Coronary artery (tissue), 2 donors: ENCODE data around the gene PKM.
"Not testable (repeated sequence)": the region's sequence is repeated elsewhere in the genome, so short reads cannot be mapped to it uniquely, and the experiment has no call there.

Experiments
- DNase-seq: peaks from one replicate; pipeline ENCODE4 v3.0.0-alpha.2; 2017; ENCODE audit warnings: low spot score
- H3K27ac ChIP-seq, 2 donors: fragments of 200-600 bp; sonication (generic); one replicate each; pipeline ENCODE4 v1.5.1; 2016 to 2019
- H3K4me3 ChIP-seq: fragments of 200-600 bp; sonication (generic); 2 replicates; pipeline ENCODE4 v1.5.1; 2016; ENCODE audit warnings: mild to moderate bottlenecking, moderate library complexity
- CTCF ChIP-seq: fragments of 200-600 bp; sonication (generic); IDR thresholded peaks from one replicate; pipeline ENCODE4 v1.5.1; 2019; ENCODE audit warnings: antibody characterized with exemption

PKM gene

GRCh38 chr15:72173401-72173800 is 57.6 kb downstream of the PKM start:
- no peak for TF ChIP-seq CTCF
- DNase-seq: no peak
- Histone ChIP-seq H3K4me3 (no peak overlapping the region), H3K27ac (no peak overlapping the region)

- Histone ChIP-seq H3K27ac (no peak overlapping the region), H3K4me3 (no peak overlapping the region)
- no peak for TF ChIP-seq CTCF
- no peak for DNase-seq
Observed at GRCh38 chr15:72172796-72173195, 58.2 kb downstream of the PKM start.

- DNase-seq, H3K27ac ChIP-seq, H3K4me3 ChIP-seq: not testable (repeated sequence)
Observed at GRCh38 chr15:72171978-72172377, 59.0 kb downstream of the PKM start.

GRCh38 chr15:72170691-72171090 is 60.3 kb downstream of the PKM start:
- no peak overlapping the region for H3K27ac ChIP-seq
- H3K4me3 ChIP-seq: no peak overlapping the region
- TF ChIP-seq CTCF: no peak
- DNase-seq: no peak

GRCh38 chr15:72169921-72170611 is 60.9 kb downstream of the PKM start:
- H3K4me3 ChIP-seq: no peak overlapping the region
- no peak for DNase-seq
- H3K27ac ChIP-seq: no peak overlapping the region
- TF ChIP-seq CTCF: no peak

- no peak overlapping the region for H3K4me3 ChIP-seq
- no peak for DNase-seq
- H3K27ac ChIP-seq: no peak overlapping the region
- no peak for TF ChIP-seq CTCF
Observed at GRCh38 chr15:72169236-72169920, 61.6 kb downstream of the PKM start.

GRCh38 chr15:72168808-72169190 is 62.2 kb downstream of the PKM start:
- no peak for TF ChIP-seq CTCF
- Histone ChIP-seq H3K27ac (no peak overlapping the region), H3K4me3 (no peak overlapping the region)
- DNase-seq: no peak
